Fibroblast of skin of left biceps (primary cell): ENCODE results near the gene ELMO1.

ENCODE experiments used
- DNase-seq, 2 experiments: peaks; one replicate each; pipeline ENCODE4 v3.0.0-alpha.2; 2013; ENCODE audit warnings: low read depth in 2 of 2

ELMO1 gene

DNA sequence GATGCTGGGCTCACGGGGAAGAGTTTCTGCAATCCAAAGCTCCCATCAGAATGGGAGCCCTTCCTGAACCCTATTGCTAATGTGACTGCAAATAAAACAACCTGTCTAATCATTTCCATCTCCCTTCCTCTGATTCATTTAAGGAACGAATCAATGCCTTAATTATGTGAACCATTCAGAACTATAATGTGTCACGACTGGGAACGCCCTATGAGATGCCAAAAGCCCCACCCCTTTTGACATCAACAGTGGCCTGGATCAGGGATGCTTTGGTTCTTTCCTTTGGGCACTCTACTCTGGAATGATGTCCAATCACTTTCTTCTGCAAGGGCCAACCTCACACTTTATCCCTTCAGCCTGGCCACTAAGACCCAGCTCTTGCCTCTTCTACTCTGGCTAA lies 528.9 kb downstream of the ELMO1 start:
- DNase-seq: no peak

DNA sequence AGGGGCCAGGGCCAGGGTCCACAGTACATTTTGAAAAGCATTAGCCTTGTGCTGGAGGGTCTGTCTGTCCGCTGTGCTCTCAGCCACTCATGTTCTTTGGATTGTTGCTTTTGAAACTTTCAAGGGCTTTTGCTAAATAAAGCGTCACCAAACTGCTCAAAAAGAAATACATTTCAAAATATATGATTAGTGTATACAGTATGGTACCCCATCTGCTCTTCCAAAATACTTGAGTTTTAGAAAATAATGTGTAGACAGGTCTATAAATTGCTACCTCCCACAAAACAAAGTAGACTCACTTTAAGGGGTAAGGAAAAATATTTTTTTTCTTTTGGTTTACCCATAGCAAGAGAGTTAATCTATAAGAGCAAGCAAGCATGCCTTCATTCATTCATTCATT lies 530.1 kb downstream of the ELMO1 start:
- no peak for DNase-seq

DNA sequence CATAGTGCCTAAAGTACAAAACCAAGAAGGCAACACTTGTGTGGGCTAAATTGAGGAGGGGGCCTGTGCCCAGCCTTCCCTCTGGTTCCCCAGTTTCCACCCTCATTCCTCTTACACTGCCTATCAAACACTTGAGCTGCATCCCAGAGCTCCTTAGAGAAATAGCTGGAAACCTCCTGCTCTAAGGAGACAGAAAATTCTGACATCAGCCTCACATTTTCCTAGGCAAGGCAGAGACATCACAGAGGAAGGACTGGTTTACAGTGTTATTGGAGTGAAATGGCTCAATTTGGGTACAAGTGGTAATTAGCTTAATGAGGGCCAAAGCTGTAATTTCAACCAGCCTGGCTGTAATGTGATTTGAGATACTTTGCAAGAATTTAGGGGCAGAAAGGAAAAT lies 532.0 kb downstream of the ELMO1 start:
- no peak for DNase-seq

DNA sequence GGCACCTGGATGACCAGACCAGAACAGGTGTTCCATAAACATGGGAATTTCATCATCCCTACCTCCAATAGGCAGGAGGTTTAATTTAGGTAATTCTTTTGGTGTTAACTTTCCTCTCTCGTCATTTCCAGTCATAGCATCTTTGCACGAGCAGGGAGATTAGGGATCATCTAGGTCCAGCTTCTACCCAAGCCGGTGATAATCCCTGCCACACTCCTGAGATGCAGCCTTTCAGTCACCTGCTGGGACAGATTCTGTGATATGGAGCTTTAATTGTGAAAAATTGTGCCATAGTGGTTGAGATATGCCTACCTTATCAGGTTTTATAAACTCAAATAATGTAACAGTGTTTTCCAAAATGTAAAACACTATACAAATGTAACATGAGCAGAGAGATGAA lies 532.5 kb downstream of the ELMO1 start:
- no peak for DNase-seq

DNA sequence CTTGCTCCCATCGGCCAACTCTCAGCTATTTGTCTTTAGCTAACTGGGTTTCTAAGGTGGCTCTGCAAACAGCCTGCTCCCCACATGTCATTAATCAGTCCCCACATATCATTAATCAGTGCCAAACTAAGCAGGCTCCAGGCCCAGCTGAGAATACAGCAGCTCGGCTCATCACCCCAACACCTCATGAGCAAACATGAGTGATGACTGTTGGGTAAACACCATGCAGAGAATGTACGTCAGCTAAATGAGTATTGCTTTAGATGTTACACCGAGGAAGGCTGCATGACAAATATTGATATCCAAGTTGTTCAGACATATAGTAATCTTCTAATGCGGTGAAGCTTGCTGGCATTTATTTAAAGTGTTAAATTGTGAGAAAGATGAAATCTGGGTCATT lies 536.9 kb downstream of the ELMO1 start:
- no peak for DNase-seq

DNA sequence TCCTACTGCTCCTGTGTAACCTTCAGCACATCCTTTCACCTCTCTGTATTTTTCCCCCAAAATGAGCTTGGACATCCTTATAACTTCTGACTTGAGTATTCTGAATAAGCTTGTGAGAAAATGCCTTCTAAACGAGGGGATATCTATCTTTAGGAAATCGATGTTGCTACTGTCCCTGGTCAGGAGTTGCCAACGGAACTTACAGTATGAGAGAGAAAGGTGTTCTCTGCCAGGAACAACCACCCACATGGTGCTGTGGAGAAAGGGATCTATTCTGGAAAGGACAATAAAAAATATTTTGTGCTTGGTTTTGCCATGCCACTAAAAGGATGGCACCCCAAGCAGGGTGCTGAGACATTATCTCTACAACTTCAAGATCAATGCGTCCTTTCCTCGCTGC lies 537.8 kb downstream of the ELMO1 start:
- DNase-seq: no peak

DNA sequence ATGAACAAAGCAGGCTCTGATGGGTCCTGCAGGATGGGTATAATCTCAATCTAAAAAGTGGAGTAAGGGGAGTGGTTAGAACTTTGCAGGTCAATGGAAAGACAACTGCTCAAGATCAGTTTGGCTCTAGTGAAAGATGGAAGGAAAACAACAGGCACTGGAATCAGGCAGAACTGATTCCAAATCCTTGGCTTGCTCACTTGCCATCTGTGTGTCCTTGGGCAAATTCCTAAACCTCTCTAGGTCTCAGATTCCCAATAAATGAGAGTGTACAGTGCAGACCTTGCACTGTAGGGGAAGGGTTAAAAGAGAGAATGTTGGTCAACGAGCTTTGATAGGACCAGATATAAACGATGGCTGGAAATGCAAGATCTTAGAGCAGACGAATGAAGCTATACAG lies 538.3 kb downstream of the ELMO1 start:
- DNase-seq: no peak

DNA sequence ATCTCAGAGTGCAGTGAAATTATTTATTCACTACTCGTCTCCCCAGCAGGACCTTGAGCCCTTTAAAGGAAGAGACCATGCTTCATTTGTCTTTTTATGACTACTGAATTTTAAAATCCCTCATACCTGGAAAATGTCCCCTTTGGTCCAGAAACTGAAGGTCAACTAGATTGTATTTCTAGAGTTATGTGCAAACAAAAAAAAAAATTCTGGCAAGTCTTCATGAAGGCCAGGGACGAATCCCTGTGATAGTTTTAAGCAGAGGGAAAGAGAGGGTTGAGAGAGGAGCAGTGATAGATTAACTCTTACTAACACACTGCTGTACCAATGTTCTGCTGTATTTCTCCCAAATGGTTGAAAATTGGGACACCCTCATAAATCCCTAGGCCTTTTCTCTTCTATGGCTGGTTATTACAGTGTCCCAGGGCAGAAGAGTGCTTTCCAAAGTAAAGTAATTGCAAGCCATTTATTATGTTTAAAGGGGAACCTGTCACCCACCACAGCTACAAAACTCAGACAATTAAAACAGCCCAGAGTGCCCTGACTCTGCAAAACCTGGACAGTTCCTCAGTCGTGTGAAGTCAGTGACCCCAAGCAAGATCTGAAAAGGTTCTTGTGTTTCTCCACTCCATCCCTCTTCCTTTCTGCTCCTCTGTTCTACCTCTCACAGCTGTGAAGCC lies 541.6 kb downstream of the ELMO1 start:
- no peak for DNase-seq

DNA sequence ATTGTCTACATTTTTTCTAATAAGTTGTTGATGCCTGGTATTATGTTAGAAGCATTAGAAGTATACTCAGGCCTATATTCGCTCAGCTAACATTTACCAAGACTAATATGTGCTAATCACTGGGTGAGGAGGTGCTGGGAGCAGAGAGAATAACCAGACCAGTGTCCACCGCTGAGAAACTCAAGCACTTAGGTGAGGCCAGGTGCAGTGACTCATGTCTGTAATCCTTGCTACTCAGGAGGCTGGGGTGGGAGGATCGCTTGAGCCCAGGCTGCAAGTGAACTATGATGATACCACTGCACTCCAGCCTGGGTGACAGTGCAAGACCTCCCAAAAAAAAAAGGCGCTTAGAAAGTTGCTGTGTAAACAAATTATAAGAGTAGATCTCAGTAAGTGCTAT lies 542.2 kb downstream of the ELMO1 start:
- no peak for DNase-seq

DNA sequence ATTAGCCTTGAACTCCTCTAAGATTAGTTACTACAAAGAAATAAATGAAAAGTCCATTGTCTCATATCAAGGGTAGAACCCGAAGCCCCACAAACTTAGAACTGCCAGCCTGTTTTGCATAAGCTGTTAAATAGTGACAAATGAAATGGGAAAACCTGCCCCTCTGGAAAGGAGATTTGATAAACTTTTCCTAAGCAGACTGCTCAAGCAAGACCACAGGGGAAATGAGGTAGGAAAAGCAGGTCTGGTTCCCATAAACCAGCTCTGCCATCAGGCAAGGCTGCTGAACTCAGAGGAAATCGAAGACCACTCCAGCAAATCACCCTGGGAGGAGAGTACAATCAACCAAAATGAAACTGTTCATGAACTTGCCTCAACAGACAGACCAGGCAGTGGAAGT lies 542.8 kb downstream of the ELMO1 start:
- DNase-seq: no peak

DNA sequence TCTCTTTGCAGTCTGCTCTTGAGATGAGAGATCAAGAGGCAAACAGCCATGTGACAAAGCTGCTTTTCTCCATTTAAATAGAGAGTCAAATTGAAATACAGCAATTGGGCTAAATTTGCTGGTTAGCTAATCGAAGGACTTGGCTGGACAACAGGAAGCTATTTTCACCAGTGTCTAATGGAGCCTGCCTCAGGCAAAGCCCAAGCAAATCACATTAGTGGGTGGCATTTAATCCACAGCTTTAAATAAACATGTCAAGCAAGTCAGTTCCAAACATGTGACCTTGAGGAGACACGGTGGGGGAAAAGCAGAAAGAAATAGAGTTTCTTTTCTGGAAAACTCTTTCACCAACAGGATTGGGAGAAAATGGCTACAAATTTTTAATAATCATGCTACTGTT lies 543.9 kb downstream of the ELMO1 start:
- DNase-seq: no peak

DNA sequence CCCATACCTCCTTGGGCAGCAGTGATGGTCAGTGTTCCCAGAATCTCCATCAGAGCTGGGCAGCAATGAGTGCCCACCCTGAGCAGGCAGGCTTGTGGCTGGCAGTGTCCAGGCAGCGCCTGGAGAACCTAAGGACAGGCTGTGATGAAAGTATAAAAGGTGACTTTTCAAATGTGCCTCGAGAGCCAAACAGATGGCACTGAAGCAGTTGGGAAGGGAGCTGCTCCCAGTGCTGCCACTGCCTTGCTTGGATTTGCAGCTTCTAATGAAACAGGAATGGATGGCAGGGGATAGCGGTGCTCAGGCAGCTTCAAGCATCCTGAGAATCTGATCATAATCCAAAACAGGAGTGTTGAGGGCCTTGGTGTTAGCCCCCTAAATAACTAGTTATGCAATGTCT lies 544.6 kb downstream of the ELMO1 start:
- DNase-seq: no peak

DNA sequence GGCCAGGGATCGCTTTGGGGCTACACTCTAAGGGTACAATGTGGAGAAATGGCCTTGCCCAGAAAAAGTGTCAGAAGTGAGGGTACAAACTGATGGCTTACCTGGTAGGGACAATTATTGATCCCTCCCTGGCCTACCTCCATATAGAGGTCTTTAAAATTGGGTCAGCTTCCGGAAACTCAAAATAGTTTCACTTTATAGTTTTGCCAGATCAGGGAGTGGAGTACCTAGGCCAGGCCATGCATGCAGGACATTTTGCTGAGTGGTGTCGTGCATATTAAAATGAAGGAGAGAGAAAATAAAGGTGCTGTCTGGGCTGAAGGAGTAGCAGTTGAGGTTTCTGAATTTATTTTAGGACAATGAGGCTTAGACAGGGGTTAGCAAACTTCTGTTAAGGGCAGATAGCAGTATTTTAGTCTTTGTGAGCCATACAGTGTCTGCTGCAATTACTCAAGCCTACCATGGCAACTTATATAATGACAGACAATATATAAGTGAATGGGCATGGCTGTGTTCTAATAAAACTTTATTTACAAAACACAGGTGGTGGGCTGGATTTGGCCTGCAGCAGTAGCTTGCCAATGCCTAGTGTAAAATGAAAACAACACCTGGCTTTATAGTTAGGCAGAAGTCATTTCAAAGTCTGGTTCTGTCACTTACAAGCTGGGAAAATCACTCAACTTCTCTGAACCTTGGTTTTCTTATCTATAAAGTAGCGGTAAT lies 547.5 kb downstream of the ELMO1 start:
- no peak for DNase-seq

DNA sequence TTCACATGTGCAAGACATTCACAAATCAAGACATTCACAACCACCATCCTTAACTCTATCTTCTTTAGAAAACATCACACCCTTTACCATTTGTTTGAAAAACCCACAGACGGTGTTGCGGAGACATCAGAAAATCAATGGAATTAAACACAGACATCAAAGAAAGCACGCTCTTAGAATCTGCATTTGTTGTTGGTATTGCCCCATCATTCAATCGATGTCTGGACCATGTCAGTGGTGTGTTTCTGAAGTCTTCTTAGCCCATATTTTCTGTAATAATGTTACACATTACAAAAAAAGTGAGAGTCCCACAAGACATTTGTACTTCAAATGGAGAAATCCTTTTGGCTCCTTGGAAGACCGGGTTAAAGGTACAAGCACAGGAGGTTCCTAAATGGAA lies 550.5 kb downstream of the ELMO1 start:
- no peak for DNase-seq

DNA sequence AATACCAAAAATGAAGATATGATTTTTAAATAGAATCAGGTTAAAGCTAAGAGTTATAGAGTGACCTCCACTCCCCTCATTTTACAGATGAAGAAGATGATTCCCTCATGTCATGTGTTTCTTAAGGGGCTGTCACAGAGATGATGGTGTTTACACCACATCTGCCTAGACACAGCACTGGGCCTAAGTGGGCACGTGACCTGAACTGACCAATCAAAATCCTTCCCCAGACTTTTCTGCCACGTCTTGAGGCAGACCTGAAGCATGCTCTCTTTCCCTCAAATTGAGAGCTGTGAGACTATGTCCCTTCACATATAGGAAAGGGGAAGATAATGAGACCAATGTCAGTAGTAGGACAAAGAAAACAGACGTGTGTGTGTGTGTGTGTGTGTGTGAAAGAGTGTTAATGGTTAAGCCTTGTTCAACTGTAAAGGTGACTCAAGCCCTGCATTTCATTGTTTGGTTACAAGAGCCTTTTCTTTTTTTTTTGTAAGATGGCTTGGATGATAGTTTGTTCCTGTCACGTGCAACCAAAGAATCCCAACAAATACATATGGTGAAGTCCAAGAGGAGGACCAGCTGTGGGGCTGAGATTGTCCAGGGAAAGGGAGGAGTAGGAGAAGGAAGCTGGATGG lies 551.6 kb downstream of the ELMO1 start:
- DNase-seq: no peak

DNA sequence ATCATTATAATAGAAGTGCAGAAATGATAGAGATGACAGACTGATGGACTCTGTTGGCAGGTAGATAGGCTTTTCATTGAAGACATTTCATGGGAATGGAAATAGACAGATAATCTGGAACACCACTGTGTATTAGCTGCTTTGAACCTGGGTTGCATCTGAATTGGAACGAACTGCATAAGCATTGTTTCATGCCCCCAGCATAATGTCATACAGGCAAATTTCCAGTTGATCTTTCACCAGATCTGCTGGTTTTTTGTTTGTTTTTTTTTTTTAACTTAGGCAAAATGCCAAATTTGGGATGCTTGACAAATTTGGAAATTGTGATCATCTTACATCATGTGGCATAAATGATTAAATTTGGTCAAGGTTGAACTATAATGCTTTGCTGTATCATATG lies 552.2 kb downstream of the ELMO1 start:
- no peak for DNase-seq

DNA sequence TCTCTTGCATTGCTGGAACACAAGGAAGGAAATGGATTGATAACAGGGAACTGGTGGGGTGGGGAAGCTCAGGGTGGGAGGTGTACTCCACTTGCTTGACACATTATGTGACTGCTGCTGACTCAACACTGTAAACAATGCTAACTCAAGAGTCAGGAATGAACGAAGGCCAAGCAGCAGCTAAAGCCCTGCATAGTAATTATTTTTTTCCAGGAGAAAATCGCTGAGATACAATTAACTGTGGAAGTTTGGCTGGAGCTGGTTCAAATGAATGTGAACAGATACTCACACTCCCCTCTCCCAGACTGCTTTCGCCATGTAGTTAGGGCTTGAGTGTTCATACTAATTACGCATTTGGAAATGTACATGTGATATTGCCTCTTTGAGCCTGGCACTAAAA lies 553.5 kb downstream of the ELMO1 start:
- DNase-seq: no peak

DNA sequence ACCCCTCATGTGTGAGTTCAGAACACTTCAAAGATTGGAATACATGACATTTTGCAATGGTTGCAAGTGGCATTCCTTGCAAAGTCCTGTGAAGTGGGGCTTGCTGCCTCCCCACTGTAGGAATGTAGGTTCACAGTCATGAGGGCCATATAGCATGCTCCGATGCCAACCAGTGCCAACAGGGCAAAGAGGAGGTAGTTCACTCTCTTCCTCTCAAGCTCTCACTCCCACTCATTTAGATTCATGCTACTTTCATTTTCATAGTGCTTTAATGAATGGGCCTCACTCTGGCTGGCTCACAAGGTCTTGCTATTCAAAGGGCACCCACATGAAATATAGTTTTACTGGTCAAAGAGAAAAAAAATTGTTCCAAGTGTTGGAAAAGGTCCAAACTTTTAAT lies 554.5 kb downstream of the ELMO1 start:
- DNase-seq: no peak

DNA sequence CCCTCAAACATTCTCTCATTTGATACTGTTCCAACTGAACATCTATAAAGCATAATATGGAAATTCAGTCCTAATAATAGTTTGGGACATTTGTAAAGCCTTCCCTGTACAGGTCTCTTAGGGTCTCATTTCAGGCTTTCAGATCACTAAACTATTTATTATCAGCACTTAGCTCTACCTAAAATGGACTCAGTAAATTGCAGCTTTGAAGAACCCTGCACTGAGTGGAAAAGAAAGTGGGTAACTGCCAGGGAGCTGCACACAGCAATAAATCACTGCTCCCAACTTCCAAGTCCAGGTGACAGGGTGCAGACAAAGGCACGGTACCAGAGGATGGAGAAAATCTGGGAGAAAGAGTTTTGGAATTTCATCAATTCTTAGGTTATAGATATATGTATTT lies 559.5 kb downstream of the ELMO1 start:
- no peak for DNase-seq

DNA sequence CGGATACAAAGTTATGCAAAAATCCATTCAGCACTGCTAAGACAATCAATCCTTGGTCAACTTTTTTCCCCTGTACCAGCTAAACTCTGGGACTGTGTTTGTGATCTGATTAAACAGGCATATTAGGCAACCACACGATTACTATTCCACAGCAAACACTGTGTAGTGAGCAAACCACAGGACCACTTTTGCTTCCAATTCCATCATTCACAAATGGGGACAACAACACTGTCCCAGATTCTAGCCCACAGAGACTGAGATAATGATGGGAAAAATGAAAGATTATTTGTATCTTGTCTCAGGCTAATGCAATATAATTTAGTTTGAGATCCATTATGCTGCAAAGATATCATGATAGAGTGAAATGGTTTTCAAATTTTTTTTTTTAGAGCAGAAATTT lies 560.7 kb downstream of the ELMO1 start:
- DNase-seq: no peak

DNA sequence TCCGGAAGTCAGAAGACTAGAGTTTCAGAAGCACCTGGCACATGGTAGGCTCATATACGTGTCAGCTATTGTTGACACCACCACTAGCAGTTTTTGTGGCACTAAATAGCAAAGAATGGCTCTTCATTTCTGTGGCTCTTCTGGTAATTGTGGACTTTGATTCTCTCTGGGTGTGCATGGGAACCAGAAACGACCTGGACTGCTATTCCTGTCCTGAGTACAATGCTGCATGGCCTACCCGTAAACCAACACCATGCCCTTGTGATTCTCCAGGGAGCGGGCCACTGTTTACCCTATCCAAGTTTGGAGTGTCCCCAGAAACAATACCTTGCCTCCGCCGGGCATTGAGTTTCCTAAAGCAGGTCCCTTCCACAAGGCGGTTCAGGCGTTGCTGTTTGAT lies 561.4 kb downstream of the ELMO1 start:
- no peak for DNase-seq

DNA sequence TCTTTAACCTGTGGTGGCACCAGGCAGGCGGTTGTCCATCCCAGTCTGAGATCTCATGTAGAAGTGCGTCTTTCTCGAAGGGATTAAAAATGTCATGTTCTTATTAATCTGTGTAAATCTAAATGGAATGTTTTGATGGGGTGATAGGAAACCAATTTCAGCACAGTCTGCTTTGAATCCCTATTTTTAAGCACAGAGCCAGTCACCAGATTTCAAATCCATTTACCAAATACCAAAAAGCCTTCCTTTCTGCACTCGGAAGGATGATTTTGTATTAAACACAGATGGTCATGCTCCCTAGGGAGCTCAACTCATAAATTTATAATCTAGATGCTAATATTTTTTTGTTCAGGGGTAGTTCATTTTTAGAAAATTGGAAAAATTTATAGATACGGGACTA lies 563.8 kb downstream of the ELMO1 start:
- no peak for DNase-seq

DNA sequence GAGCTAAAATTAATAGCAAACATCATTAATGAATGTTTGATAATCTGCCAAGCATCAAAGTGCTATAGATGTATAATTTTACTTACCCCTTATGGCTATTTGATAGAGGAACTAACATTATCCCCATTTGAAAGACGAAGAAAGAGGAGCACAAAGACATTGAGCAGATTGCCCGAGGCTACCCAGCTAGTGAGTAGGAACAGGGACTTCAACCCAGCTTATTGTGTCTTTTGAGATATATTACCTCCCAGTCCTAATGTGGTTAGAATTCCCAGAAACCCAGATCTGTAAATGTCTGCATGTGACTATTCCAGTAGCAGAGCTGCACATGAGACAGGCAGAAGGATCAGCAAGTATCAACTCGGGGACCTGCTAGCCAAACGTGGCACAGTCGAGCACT lies 564.3 kb downstream of the ELMO1 start:
- no peak for DNase-seq
